HepG2 (cell line): ENCODE results near the gene SLC17A5. TPM values are rescaled to one million over a fixed set of nuclear protein-coding genes. Genes with fewer than 3 reads are reported as not detected.

Source experiments
- CEBPZ ChIP-seq: IDR thresholded peaks from 2 replicates; pipeline ENCODE4 v1.6.1; 2012; ENCODE audit warnings: low read length, improper control_type of control experiment
- DNMT1 ChIP-seq: sonication (generic); formaldehyde crosslinking; IDR thresholded peaks from 2 replicates; pipeline ENCODE4 v1.5.1; 2020; ENCODE audit warnings: mild to moderate bottlenecking, missing genetic modification reagents
- DR1 ChIP-seq: sonication (generic); formaldehyde crosslinking; IDR thresholded peaks from 2 replicates; pipeline ENCODE4 v1.8.0; 2021; ENCODE audit warnings: mild to moderate bottlenecking, missing genetic modification reagents, inconsistent platforms
- E2F1 ChIP-seq: sonication (generic); formaldehyde crosslinking; IDR thresholded peaks from 2 replicates; pipeline ENCODE4 v1.5.0; 2020; ENCODE audit warnings: missing genetic modification reagents
- FOXK1 ChIP-seq: sonication (generic); formaldehyde crosslinking; IDR thresholded peaks from 2 replicates; pipeline ENCODE4 v1.4.0; 2020; ENCODE audit warnings: low read depth, missing genetic modification reagents, borderline replicate concordance
- FOXP1 ChIP-seq, 2 experiments: fragments of 450-650 bp in 1 of 2; IDR thresholded peaks; 2 replicates each; pipeline ENCODE4 v1.6.1; 2017 to 2018; ENCODE audit warnings: antibody characterized with exemption in 1 of 2
- HNF4G ChIP-seq, 2 experiments: sonication (generic) in 1 of 2; formaldehyde crosslinking in 1 of 2; IDR thresholded peaks; 2 replicates each; pipeline versions ENCODE4 v1.4.0 to v1.6.1; 2011 to 2020; ENCODE audit warnings: borderline replicate concordance in 2 of 2, low read depth in 2 of 2, mild to moderate bottlenecking in 2 of 2, low read length in 1 of 2, missing genetic modification reagents in 1 of 2, moderate library complexity in 1 of 2
- NFKB2 ChIP-seq: sonication (generic); formaldehyde crosslinking; IDR thresholded peaks from 2 replicates; pipeline ENCODE4 v1.4.0; 2020; ENCODE audit warnings: missing genetic modification reagents, borderline replicate concordance
- RAD21 ChIP-seq: fragments of 450-650 bp; formaldehyde crosslinking; IDR thresholded peaks from 2 replicates; pipeline ENCODE4 v1.5.0; 2020; ENCODE audit warnings: mild to moderate bottlenecking
- RFXANK ChIP-seq: IDR thresholded peaks from 2 replicates; pipeline ENCODE4 v1.6.1; 2016
- TFDP2 ChIP-seq: sonication (generic); formaldehyde crosslinking; IDR thresholded peaks from 2 replicates; pipeline ENCODE4 v1.4.0; 2020; ENCODE audit warnings: missing genetic modification reagents
- TIGD3 ChIP-seq: sonication (generic); formaldehyde crosslinking; IDR thresholded peaks from 2 replicates; pipeline ENCODE4 v1.5.1; 2020; ENCODE audit warnings: mild to moderate bottlenecking, missing genetic modification reagents, borderline replicate concordance
- ZBTB49 ChIP-seq: sonication (generic); formaldehyde crosslinking; IDR thresholded peaks from 2 replicates; pipeline ENCODE4 v1.4.0; 2020; ENCODE audit warnings: missing genetic modification reagents, borderline replicate concordance
- ZFP36L2 ChIP-seq: sonication (generic); formaldehyde crosslinking; IDR thresholded peaks from 2 replicates; pipeline ENCODE4 v1.4.0; 2020; ENCODE audit warnings: missing genetic modification reagents
- ZFX ChIP-seq: sonication (generic); formaldehyde crosslinking; IDR thresholded peaks from 2 replicates; pipeline ENCODE4 v1.4.0; 2020; ENCODE audit warnings: mild to moderate bottlenecking, low read depth, missing genetic modification reagents, moderate library complexity
- ZNF263 ChIP-seq: sonication (generic); formaldehyde crosslinking; IDR thresholded peaks from 2 replicates; pipeline ENCODE4 v1.4.0; 2020; ENCODE audit warnings: missing genetic modification reagents
- ZNF264 ChIP-seq: sonication (generic); formaldehyde crosslinking; IDR thresholded peaks from 2 replicates; pipeline ENCODE4 v1.4.0; 2020; ENCODE audit warnings: missing genetic modification reagents
- ZNF317 ChIP-seq: sonication (generic); formaldehyde crosslinking; IDR thresholded peaks from 2 replicates; pipeline ENCODE4 v1.5.0; 2020; ENCODE audit warnings: mild to moderate bottlenecking, missing genetic modification reagents
- ZNF782 ChIP-seq: sonication (generic); formaldehyde crosslinking; IDR thresholded peaks from 2 replicates; pipeline ENCODE4 v1.4.0; 2020; ENCODE audit warnings: missing genetic modification reagents, mild to moderate bottlenecking, borderline replicate concordance
- ZSCAN25 ChIP-seq: sonication (generic); formaldehyde crosslinking; IDR thresholded peaks from 2 replicates; pipeline ENCODE4 v1.8.0; 2022; ENCODE audit warnings: mild to moderate bottlenecking, missing genetic modification reagents
- polyA plus RNA-seq, 8 experiments: library from polyadenylated mRNA; depleted of rRNA in 3 of 8; stranded (reverse) in 7 of 8; unstranded in 1 of 8; fragments of >200 nt; fragmentation: Illumina TruSeq in 4 of 8; extraction: Trizol in 4 of 8; gene quantifications; 2 replicates each; pipeline versions ENCODE4 v1.2.1 to v1.2.3, GENCODE V29; 2011 to 2016; ENCODE audit warnings: low read depth in 4 of 8, missing spikeins in 1 of 8, mixed read lengths in 1 of 8; ENCODE audit not compliant: insufficient read depth in 1 of 8
- total RNA-seq, 5 experiments: library from RNA; depleted of rRNA; stranded (reverse); fragments of >200 nt; fragmentation: Illumina TruSeq; extraction: Trizol; gene quantifications; 2 replicates each; pipeline ENCODE4 v1.2.3, GENCODE V29; 2016; ENCODE audit warnings: low read depth in 1 of 5

SLC17A5 gene
- total and polyA plus RNA-seq, 2 of the 13 experiments (the other 11 are each of a cell fraction or from before 2014, with no cell fraction given), result 18.3 to 20.5 TPM

- TF ChIP-seq ZBTB49 (CRISPR knock-in tag) (no peak), E2F1 (CRISPR knock-in tag) (no peak), HNF4G (IDR thresholded peaks at IDR 0.05; ENCODE audit: borderline replicate concordance, low read depth, low read length) (peak; percentile 93), HNF4G (CRISPR knock-in tag; IDR thresholded peaks at IDR 0.05; ENCODE audit: borderline replicate concordance, low read depth) (peak; percentile 97), DNMT1 (no peak), ZFP36L2 (no peak), ZSCAN25 (CRISPR knock-in tag) (0 out of 2 replicates have a peak, but pooled peaks have one; percentile 45), DR1 (CRISPR knock-in tag) (no peak), ZNF317 (CRISPR knock-in tag) (peak; percentile 51; the same call in 1 of the 2 replicates), RAD21 (no peak), FOXP1 (IDR thresholded peaks at IDR 0.05) (no peak), FOXP1 (CRISPR knock-in tag; IDR thresholded peaks at IDR 0.05) (peak; percentile 78), ZNF263 (CRISPR knock-in tag) (no peak), ZNF264 (CRISPR knock-in tag) (peak; percentile 94), NFKB2 (CRISPR knock-in tag) (peak; percentile 42; the same call in 1 of the 2 replicates), RFXANK (CRISPR knock-in tag) (no peak), TFDP2 (CRISPR knock-in tag) (peak; percentile 79), ZNF782 (CRISPR knock-in tag) (no peak; the same call in 1 of the 2 replicates), FOXK1 (peak; percentile 53; the same call in 1 of the 2 replicates), ZFX (CRISPR knock-in tag) (peak; percentile 33; the same call in 1 of the 2 replicates), CEBPZ (no peak), TIGD3 (no peak)
Observed at GRCh38 chr6:73566954-73567591, 86.7 kb downstream of the SLC17A5 start (continued).
